ENCODE measurements around the gene NDUFAF8.

NDUFAF8 gene

DNA sequence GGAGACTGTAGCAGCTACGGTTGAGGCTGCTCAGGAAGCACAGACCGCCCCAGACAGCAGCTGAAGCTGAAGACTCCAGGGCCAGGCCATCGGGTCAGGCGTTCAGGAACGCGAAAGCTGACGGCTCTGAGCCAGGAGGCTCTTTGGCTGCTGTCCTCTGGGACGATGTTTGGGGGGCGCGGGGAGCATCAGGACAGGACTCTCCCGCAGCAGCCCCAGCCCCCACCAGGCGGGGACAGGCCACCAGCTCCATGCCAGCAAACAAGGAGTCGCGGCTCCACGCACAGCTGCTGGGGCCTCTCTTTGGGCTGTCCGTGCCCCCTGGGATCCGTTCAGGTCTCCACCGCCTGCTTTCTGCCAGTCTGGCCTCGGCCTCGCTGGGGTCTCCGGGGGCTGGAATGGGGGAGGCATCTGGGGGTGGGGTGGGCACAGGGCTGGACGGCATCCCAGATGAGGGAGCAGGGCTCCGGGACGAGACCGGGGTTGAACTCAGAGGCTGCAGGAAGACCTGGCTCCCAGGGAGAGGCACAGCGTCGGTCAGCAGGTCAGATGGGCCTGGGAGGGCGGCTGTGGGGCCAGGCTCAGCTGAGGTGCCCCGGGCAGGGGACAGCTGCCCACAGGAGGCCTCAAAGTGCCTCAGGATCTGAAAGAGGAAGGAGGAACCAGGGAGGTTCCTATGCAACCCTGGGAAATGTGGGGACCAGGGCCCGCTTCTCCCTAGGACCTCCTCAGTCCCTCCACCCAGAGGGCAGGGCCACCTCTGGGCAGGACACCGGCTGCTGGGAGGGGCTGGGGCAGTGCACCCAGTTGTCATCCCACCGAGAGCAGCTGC lies 10.1 kb upstream of the NDUFAF8 start:
- Histone ChIP-seq H2BK12ac (ENCODE audit: low read length) (no peak overlapping the region), H3K4me3 (ENCODE audit: low read length in 2 of 2) (no peak overlapping the region), H3K4me2 (ENCODE audit: insufficient read depth, low read length, poor library complexity, severe bottlenecking) (no peak overlapping the region), H3K23ac (ENCODE audit: low read depth, low read length, poor library complexity) (peak overlapping the region; percentile 12), H4K8ac (ENCODE audit: low read depth, low read length) (no peak overlapping the region), H2AK5ac (ENCODE audit: low read depth, low read length) (no peak overlapping the region), H3K4ac (ENCODE audit: low read length) (no peak overlapping the region), H2BK120ac (ENCODE audit: low read depth, low read length) (no peak overlapping the region), H2BK15ac (ENCODE audit: low read length) (no peak overlapping the region), H3K27ac (replicated peaks; ENCODE audit: low read length) (no peak overlapping the region), H3K9ac (ENCODE audit: low read depth, low read length, poor library complexity) (no peak overlapping the region), H3K9me3 (replicated peaks in 1 of 2; ENCODE audit: control insufficient read depth in 2 of 2, insufficient read depth in 1 of 2, low read depth in 1 of 2, low read length in 2 of 2) (peaks cover 0 to 6% of the 10 kb centered on the region in 2 donors), H3K14ac (ENCODE audit: low read length) (no peak overlapping the region), H2AFZ (ENCODE audit: low read length) (no peak overlapping the region), H4K91ac (ENCODE audit: low read depth, low read length, poor library complexity) (no peak overlapping the region), H3K4me1 (ENCODE audit: control insufficient read depth in 2 of 2, insufficient read depth in 1 of 2, low read depth in 1 of 2, low read length in 2 of 2) (no peaks in the 10 kb centered on the region), H2BK5ac (ENCODE audit: low read length) (peak overlapping the region; percentile 16), H3K79me1 (ENCODE audit: low read depth, low read length) (peaks cover 7% of the 10 kb centered on the region), H3K27me3 (ENCODE audit: control insufficient read depth in 3 of 3, insufficient read depth in 3 of 3, low read depth in 1 of 3, low read length in 3 of 3) (no peaks in the 10 kb centered on the region), H3K18ac (ENCODE audit: low read length) (no peak overlapping the region), H3K36me3 (replicated peaks in 1 of 2; ENCODE audit: control insufficient read depth in 2 of 2, insufficient read depth in 2 of 2, low read length in 2 of 2) (peaks cover 11 to 24% of the 10 kb centered on the region in 2 donors)
- DNase-seq (ENCODE audit: low spot score): no peak
- no CpG with 5 or more reads among the region's 32 CpGs for WGBS, 2 donors (ENCODE audit: extremely low coverage in 2 of 2, insufficient read length in 2 of 2, insufficient replicate concordance in 1 of 2)

DNA sequence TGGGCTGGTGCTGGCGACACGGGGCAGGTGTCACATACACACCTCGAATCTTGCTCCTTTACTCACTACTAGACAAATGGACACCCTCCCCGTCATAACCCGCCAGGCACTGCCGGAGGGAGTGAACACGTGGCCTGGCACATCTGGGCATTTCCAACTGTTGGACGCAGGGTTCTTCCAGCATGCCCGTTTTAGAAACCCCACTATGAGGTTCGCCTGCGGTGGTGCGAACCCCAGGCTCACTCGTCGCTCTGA lies 9.5 kb upstream of the NDUFAF8 start:
- DNase-seq (ENCODE audit: low spot score): no peak
- peaks cover 8% of the 10 kb centered on the region for H3K79me1 ChIP-seq (ENCODE audit: low read depth, low read length)
- no peaks in the 10 kb centered on the region for H3K4me1 ChIP-seq (ENCODE audit: control insufficient read depth in 2 of 2, insufficient read depth in 1 of 2, low read depth in 1 of 2, low read length in 2 of 2)
- no peak overlapping the region for H3K9ac ChIP-seq (ENCODE audit: low read depth, low read length, poor library complexity)
- H3K14ac ChIP-seq (ENCODE audit: low read length): no peak overlapping the region
- H3K4ac ChIP-seq (ENCODE audit: low read length): no peak overlapping the region
- no peak overlapping the region for H2BK12ac ChIP-seq (ENCODE audit: low read length)
- H2BK5ac ChIP-seq (ENCODE audit: low read length): no peak overlapping the region
- H4K8ac ChIP-seq (ENCODE audit: low read depth, low read length): no peak overlapping the region
- H2AFZ ChIP-seq (ENCODE audit: low read length): no peak overlapping the region
- no CpG with 5 or more reads among the region's 14 CpGs for WGBS, 2 donors (ENCODE audit: extremely low coverage in 2 of 2, insufficient read length in 2 of 2, insufficient replicate concordance in 1 of 2)
- H3K23ac ChIP-seq (ENCODE audit: low read depth, low read length, poor library complexity): peak overlapping the region; percentile 12
- peaks cover 11 to 24% of the 10 kb centered on the region in 2 donors for H3K36me3 ChIP-seq (replicated peaks in 1 of 2; ENCODE audit: control insufficient read depth in 2 of 2, insufficient read depth in 2 of 2, low read length in 2 of 2)
- no peak overlapping the region for H2AK5ac ChIP-seq (ENCODE audit: low read depth, low read length)
- no peak overlapping the region for H2BK15ac ChIP-seq (ENCODE audit: low read length)
- no peak overlapping the region for H3K4me3 ChIP-seq (ENCODE audit: low read length in 2 of 2)
- no peak overlapping the region for H3K18ac ChIP-seq (ENCODE audit: low read length)
- no peak overlapping the region for H4K91ac ChIP-seq (ENCODE audit: low read depth, low read length, poor library complexity)
- no peaks in the 10 kb centered on the region for H3K27me3 ChIP-seq (ENCODE audit: control insufficient read depth in 3 of 3, insufficient read depth in 3 of 3, low read depth in 1 of 3, low read length in 3 of 3)
- H3K9me3 ChIP-seq (replicated peaks in 1 of 2; ENCODE audit: control insufficient read depth in 2 of 2, insufficient read depth in 1 of 2, low read depth in 1 of 2, low read length in 2 of 2): peaks cover 0 to 6% of the 10 kb centered on the region in 2 donors
- H3K4me2 ChIP-seq (ENCODE audit: insufficient read depth, low read length, poor library complexity, severe bottlenecking): no peak overlapping the region
- no peak overlapping the region for H3K27ac ChIP-seq (replicated peaks; ENCODE audit: low read length)
- no peak overlapping the region for H2BK120ac ChIP-seq (ENCODE audit: low read depth, low read length)

DNA sequence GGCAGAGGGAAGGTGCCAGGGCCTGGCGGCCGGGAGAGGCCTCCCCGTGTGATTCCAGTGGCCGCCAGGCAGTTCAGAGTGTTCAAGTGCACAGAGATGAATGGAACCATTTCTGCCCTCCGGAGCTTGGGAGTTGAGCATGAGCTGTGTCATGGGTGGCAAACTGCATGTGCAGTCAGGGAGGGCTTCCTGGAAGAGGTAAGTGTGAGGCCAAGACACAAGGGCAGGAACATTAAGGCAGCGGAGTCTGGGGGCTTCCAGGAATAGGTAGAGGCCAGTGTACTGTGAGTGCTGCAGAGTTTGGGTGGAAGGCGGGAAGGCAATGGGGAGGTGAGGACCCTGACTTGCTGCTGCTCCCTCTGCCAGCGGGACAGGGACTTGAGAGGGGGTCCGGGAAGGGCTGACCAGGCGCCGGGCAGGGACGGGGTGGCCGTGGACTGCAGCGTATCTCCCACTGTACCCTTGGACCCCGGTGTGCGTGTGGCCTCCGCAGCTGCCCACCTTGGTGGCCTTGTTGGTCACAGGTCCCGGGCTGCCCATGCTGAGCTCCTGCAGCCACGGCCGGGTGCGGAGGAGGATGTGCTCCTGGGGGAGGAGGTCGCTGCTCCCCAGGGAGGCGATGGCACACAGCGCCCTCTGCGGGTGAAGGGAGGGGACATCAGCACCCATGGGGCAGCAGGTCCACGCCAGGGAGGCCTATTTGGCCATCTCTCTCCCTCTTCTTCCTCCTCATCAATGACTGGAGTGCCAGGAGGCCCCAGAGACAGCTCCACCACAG lies 8.9 kb upstream of the NDUFAF8 start:
- peak overlapping the region; percentile 55 for H3K23ac ChIP-seq (ENCODE audit: low read depth, low read length, poor library complexity)
- no peak overlapping the region for H3K27ac ChIP-seq (replicated peaks; ENCODE audit: low read length)
- peaks cover 10% of the 10 kb centered on the region for H3K79me1 ChIP-seq (ENCODE audit: low read depth, low read length)
- no peak overlapping the region for H3K18ac ChIP-seq (ENCODE audit: low read length)
- H3K4ac ChIP-seq (ENCODE audit: low read length): no peak overlapping the region
- peaks cover 0 to 6% of the 10 kb centered on the region in 2 donors for H3K9me3 ChIP-seq (replicated peaks in 1 of 2; ENCODE audit: control insufficient read depth in 2 of 2, insufficient read depth in 1 of 2, low read depth in 1 of 2, low read length in 2 of 2)
- no peak overlapping the region for H4K91ac ChIP-seq (ENCODE audit: low read depth, low read length, poor library complexity)
- H3K9ac ChIP-seq (ENCODE audit: low read depth, low read length, poor library complexity): no peak overlapping the region
- H2BK12ac ChIP-seq (ENCODE audit: low read length): no peak overlapping the region
- no peak overlapping the region for H3K4me2 ChIP-seq (ENCODE audit: insufficient read depth, low read length, poor library complexity, severe bottlenecking)
- H2BK120ac ChIP-seq (ENCODE audit: low read depth, low read length): no peak overlapping the region
- no peak overlapping the region for H2BK15ac ChIP-seq (ENCODE audit: low read length)
- peaks cover 11 to 24% of the 10 kb centered on the region in 2 donors for H3K36me3 ChIP-seq (replicated peaks in 1 of 2; ENCODE audit: control insufficient read depth in 2 of 2, insufficient read depth in 2 of 2, low read length in 2 of 2)
- H3K4me3 ChIP-seq (ENCODE audit: low read length in 2 of 2): no peak overlapping the region
- H2AK5ac ChIP-seq (ENCODE audit: low read depth, low read length): no peak overlapping the region
- no peak overlapping the region for H4K8ac ChIP-seq (ENCODE audit: low read depth, low read length)
- H3K4me1 ChIP-seq (ENCODE audit: control insufficient read depth in 2 of 2, insufficient read depth in 1 of 2, low read depth in 1 of 2, low read length in 2 of 2): no peaks in the 10 kb centered on the region
- H2AFZ ChIP-seq (ENCODE audit: low read length): no peak overlapping the region
- no peak overlapping the region for H3K14ac ChIP-seq (ENCODE audit: low read length)
- no CpG with 5 or more reads among the region's 26 CpGs for WGBS, 2 donors (ENCODE audit: extremely low coverage in 2 of 2, insufficient read length in 2 of 2, insufficient replicate concordance in 1 of 2)
- DNase-seq (ENCODE audit: low spot score): no peak
- H2BK5ac ChIP-seq (ENCODE audit: low read length): peak overlapping the region; percentile 53
- no peaks in the 10 kb centered on the region for H3K27me3 ChIP-seq (ENCODE audit: control insufficient read depth in 3 of 3, insufficient read depth in 3 of 3, low read depth in 1 of 3, low read length in 3 of 3)

DNA sequence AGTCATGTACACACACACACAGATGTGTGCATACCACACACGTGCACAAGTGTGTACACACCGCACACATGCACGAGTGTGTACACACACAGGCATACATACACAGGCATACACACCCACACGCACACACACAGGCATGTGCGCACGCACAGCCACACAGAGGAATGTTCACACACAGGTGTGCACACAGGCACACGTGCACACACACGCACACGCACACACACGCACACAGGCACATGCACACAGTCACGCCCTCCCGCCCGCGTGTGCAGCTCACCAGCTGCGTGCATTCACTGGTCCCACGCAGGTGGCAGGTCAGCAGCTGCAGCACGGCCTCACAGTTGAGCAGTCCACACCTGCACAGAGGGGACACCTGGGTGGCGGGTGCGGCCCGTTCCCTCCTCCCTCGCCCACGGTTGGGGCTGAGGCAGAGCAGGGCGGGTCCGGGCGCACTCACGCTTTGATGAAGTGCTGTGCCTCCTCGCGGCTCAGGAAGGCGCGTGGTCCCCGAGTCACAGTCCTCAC lies 7.9 kb upstream of the NDUFAF8 start:
- Histone ChIP-seq H3K4ac (ENCODE audit: low read length) (no peak overlapping the region), H3K4me2 (ENCODE audit: insufficient read depth, low read length, poor library complexity, severe bottlenecking) (no peak overlapping the region), H3K18ac (ENCODE audit: low read length) (no peak overlapping the region), H3K4me3 (ENCODE audit: low read length in 2 of 2) (peak overlapping the region in 1 of 2 donors; percentile 73), H2BK5ac (ENCODE audit: low read length) (no peak overlapping the region), H2BK15ac (ENCODE audit: low read length) (no peak overlapping the region), H3K36me3 (replicated peaks in 1 of 2; ENCODE audit: control insufficient read depth in 2 of 2, insufficient read depth in 2 of 2, low read length in 2 of 2) (peaks cover 11 to 24% of the 10 kb centered on the region in 2 donors), H3K27ac (replicated peaks; ENCODE audit: low read length) (no peak overlapping the region), H2AK5ac (ENCODE audit: low read depth, low read length) (no peak overlapping the region), H3K4me1 (ENCODE audit: control insufficient read depth in 2 of 2, insufficient read depth in 1 of 2, low read depth in 1 of 2, low read length in 2 of 2) (no peaks in the 10 kb centered on the region), H4K91ac (ENCODE audit: low read depth, low read length, poor library complexity) (no peak overlapping the region), H3K14ac (ENCODE audit: low read length) (peak overlapping the region; percentile 94), H3K9me3 (replicated peaks in 1 of 2; ENCODE audit: control insufficient read depth in 2 of 2, insufficient read depth in 1 of 2, low read depth in 1 of 2, low read length in 2 of 2) (peaks cover 0 to 6% of the 10 kb centered on the region in 2 donors), H2BK12ac (ENCODE audit: low read length) (peak overlapping the region; percentile 12), H3K27me3 (ENCODE audit: control insufficient read depth in 3 of 3, insufficient read depth in 3 of 3, low read depth in 1 of 3, low read length in 3 of 3) (no peaks in the 10 kb centered on the region), H3K9ac (ENCODE audit: low read depth, low read length, poor library complexity) (peak overlapping the region; percentile 84), H2BK120ac (ENCODE audit: low read depth, low read length) (no peak overlapping the region), H4K8ac (ENCODE audit: low read depth, low read length) (no peak overlapping the region), H3K23ac (ENCODE audit: low read depth, low read length, poor library complexity) (peak overlapping the region; percentile 93), H3K79me1 (ENCODE audit: low read depth, low read length) (peaks cover 16% of the 10 kb centered on the region), H2AFZ (ENCODE audit: low read length) (no peak overlapping the region)
- no peak for DNase-seq (ENCODE audit: low spot score)
- no CpG with 5 or more reads among the region's 31 CpGs for WGBS, 2 donors (ENCODE audit: extremely low coverage in 2 of 2, insufficient read length in 2 of 2, insufficient replicate concordance in 1 of 2)
